ENCODE data around the gene RHOB.

DNA sequence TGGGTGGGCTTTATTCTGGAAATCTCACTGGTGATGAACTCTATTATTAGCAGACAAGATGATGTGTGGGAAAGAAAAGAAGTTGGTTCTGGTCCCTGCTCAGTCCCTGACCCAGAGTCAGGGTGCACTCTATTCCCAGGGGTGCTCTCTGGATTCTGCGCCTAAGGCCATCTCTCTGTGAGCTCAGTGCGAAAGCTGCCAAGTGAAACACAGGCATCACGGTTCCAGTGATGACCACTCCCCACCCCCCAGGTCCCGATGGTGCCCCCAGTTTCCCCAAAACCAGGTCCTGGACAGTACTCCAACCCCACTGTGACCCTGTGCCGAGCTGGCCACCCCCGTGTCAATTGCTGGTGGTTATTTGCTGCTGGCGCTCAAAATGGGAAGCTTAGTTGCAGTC, 30.1 kb downstream of the RHOB start:
- TF ChIP-seq, protein P1, sequence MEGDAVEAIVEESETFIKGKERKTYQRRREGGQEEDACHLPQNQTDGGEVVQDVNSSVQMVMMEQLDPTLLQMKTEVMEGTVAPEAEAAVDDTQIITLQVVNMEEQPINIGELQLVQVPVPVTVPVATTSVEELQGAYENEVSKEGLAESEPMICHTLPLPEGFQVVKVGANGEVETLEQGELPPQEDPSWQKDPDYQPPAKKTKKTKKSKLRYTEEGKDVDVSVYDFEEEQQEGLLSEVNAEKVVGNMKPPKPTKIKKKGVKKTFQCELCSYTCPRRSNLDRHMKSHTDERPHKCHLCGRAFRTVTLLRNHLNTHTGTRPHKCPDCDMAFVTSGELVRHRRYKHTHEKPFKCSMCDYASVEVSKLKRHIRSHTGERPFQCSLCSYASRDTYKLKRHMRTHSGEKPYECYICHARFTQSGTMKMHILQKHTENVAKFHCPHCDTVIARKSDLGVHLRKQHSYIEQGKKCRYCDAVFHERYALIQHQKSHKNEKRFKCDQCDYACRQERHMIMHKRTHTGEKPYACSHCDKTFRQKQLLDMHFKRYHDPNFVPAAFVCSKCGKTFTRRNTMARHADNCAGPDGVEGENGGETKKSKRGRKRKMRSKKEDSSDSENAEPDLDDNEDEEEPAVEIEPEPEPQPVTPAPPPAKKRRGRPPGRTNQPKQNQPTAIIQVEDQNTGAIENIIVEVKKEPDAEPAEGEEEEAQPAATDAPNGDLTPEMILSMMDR (IDR thresholded peaks at IDR 0.05): no peak
- no peak for TF ChIP-seq POLR2AphosphoS5 (IDR thresholded peaks at IDR 0.05; ENCODE audit: insufficient read depth in 1 of 2, low read depth in 1 of 2)
- no peak for TF ChIP-seq POLR2A (IDR thresholded peaks at IDR 0.05)
